NCI-H1436 (cell line): ENCODE measurements around the gene CCDC102B.

Experiments
- DNase-seq: peaks from one replicate; lab custom pipeline; 2025; lab: John Stamatoyannopoulos, UW

The CCDC102B gene

GRCh38 chr18:69085951-69086350 lies 288.1 kb downstream of the CCDC102B start:
- DNase-seq: no peak

DNA sequence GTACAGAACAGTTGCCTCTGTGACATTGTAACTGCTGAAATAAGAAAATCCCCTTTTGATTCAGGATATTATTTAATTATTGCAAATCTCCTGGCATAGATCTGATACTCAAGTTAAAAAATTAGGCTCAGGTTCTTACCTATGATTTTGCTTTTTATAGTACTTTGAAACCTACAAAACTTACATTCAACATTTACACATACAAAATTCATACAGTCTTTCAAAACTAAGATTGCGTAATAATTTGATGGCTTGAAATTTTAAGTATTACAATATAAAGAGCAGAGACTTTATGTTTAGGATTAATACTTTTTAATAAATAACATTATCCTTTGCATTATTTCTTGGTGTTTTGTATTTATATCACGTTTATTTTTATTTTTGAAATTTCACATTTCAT lies 291.1 kb downstream of the CCDC102B start:
- no peak for DNase-seq

GRCh38 chr18:69097349-69097748 lies 299.5 kb downstream of the CCDC102B start:
- DNase-seq: no peak

DNA sequence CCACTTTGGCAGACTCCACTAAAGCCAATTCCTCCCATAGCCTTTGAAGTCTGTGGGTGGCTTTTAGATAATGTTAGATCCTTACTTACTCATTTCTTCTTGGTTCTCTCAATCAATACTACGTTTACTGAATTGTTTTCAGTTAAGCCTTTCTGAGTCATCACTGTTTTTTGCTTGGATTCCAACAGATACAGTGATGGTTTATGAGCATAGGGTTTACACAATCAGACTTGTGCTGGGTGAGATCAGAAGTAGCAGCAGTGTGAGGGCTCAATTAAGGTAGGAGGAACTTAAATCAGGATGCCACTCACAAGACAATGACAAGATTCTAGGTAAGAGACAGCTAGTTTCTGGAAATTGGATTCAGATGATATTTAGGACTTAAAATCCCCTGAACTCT lies 305.1 kb downstream of the CCDC102B start:
- DNase-seq: no peak
